Measurements from ENCODE around the gene EGLN3.

GRCh38 chr14:33933386-33933933, 17.4 kb downstream of the EGLN3 start:
- no peak for TF ChIP-seq CTCF (IDR thresholded peaks at IDR 0.05)
- TF ChIP-seq POLR2A (IDR thresholded peaks at IDR 0.05) = no peak
